ENCODE results near the gene KIFC3.
A peak's percentile ranks its signal among the peaks of the same experiment; 100 is the strongest.

KIFC3 gene

GRCh38 chr16:57743886-57744641 lies 58.2 kb downstream of the KIFC3 start:
- Histone ChIP-seq H3K36me3 (ENCODE audit: insufficient read depth, low read depth, low read length) (peaks cover 4% of the 10 kb centered on the region; the same call in 1 of the 2 replicates), H3K4me1 (ENCODE audit: insufficient read depth, low read length) (no peaks in the 10 kb centered on the region), H3K9me3 (ENCODE audit: insufficient read depth, low read depth, low read length) (no peaks in the 10 kb centered on the region), H3K9ac (ENCODE audit: low read depth, low read length) (no peak overlapping the region), H3K4me3 (ENCODE audit: low read length) (no peak overlapping the region), H3K27ac (ENCODE audit: low read length) (no peak overlapping the region), H3K27me3 (ENCODE audit: insufficient read depth, low read length) (no peaks in the 10 kb centered on the region)

GRCh38 chr16:57743458-57743857 lies 58.8 kb downstream of the KIFC3 start:
- no peaks in the 10 kb centered on the region for H3K4me1 ChIP-seq (ENCODE audit: insufficient read depth, low read length)
- no peak overlapping the region for H3K4me3 ChIP-seq (ENCODE audit: low read length)
- H3K27ac ChIP-seq (ENCODE audit: low read length), result no peak overlapping the region
- H3K9ac ChIP-seq (ENCODE audit: low read depth, low read length), result no peak overlapping the region
- peaks cover 4% of the 10 kb centered on the region; the same call in 1 of the 2 replicates for H3K36me3 ChIP-seq (ENCODE audit: insufficient read depth, low read depth, low read length)
- no peaks in the 10 kb centered on the region for H3K27me3 ChIP-seq (ENCODE audit: insufficient read depth, low read length)
- no peaks in the 10 kb centered on the region for H3K9me3 ChIP-seq (ENCODE audit: insufficient read depth, low read depth, low read length)

GRCh38 chr16:57742543-57742942 lies 59.7 kb downstream of the KIFC3 start:
- H3K9ac ChIP-seq (ENCODE audit: low read depth, low read length), result no peak overlapping the region
- no peaks in the 10 kb centered on the region for H3K9me3 ChIP-seq (ENCODE audit: insufficient read depth, low read depth, low read length)
- H3K4me1 ChIP-seq (ENCODE audit: insufficient read depth, low read length), result no peaks in the 10 kb centered on the region
- H3K36me3 ChIP-seq (ENCODE audit: insufficient read depth, low read depth, low read length), result peaks cover 4% of the 10 kb centered on the region; the same call in 1 of the 2 replicates
- no peak overlapping the region for H3K4me3 ChIP-seq (ENCODE audit: low read length)
- no peaks in the 10 kb centered on the region for H3K27me3 ChIP-seq (ENCODE audit: insufficient read depth, low read length)
- H3K27ac ChIP-seq (ENCODE audit: low read length), result no peak overlapping the region

- H3K27me3 ChIP-seq (ENCODE audit: insufficient read depth, low read length), result no peaks in the 10 kb centered on the region
- no peak overlapping the region for H3K4me3 ChIP-seq (ENCODE audit: low read length)
- no peaks in the 10 kb centered on the region for H3K9me3 ChIP-seq (ENCODE audit: insufficient read depth, low read depth, low read length)
- peaks cover 2% of the 10 kb centered on the region; the same call in 1 of the 2 replicates for H3K4me1 ChIP-seq (ENCODE audit: insufficient read depth, low read length)
- H3K27ac ChIP-seq (ENCODE audit: low read length), result no peak overlapping the region
- H3K36me3 ChIP-seq (ENCODE audit: insufficient read depth, low read depth, low read length), result peaks cover 8% of the 10 kb centered on the region
- H3K9ac ChIP-seq (ENCODE audit: low read depth, low read length), result no peak overlapping the region
Measured at GRCh38 chr16:57741660-57742191, 60.6 kb downstream of the KIFC3 start.

- Histone ChIP-seq H3K36me3 (ENCODE audit: insufficient read depth, low read depth, low read length) (peaks cover 8% of the 10 kb centered on the region), H3K27ac (ENCODE audit: low read length) (no peak overlapping the region), H3K27me3 (ENCODE audit: insufficient read depth, low read length) (no peaks in the 10 kb centered on the region), H3K4me1 (ENCODE audit: insufficient read depth, low read length) (peaks cover 4% of the 10 kb centered on the region; the same call in 1 of the 2 replicates), H3K9ac (ENCODE audit: low read depth, low read length) (no peak overlapping the region), H3K9me3 (ENCODE audit: insufficient read depth, low read depth, low read length) (no peaks in the 10 kb centered on the region), H3K4me3 (ENCODE audit: low read length) (no peak overlapping the region)
Measured at GRCh38 chr16:57740423-57741071, 61.7 kb downstream of the KIFC3 start.

- H3K27ac ChIP-seq (ENCODE audit: low read length), result no peak overlapping the region
- no peaks in the 10 kb centered on the region for H3K27me3 ChIP-seq (ENCODE audit: insufficient read depth, low read length)
- no peaks in the 10 kb centered on the region for H3K9me3 ChIP-seq (ENCODE audit: insufficient read depth, low read depth, low read length)
- no peak overlapping the region for H3K9ac ChIP-seq (ENCODE audit: low read depth, low read length)
- no peak overlapping the region for H3K4me3 ChIP-seq (ENCODE audit: low read length)
- peaks cover 8% of the 10 kb centered on the region for H3K36me3 ChIP-seq (ENCODE audit: insufficient read depth, low read depth, low read length)
- H3K4me1 ChIP-seq (ENCODE audit: insufficient read depth, low read length), result peaks cover 4% of the 10 kb centered on the region; the same call in 1 of the 2 replicates
Measured at GRCh38 chr16:57739756-57740422, 62.4 kb downstream of the KIFC3 start.

GRCh38 chr16:57738844-57739243 lies 63.4 kb downstream of the KIFC3 start:
- Histone ChIP-seq H3K9me3 (ENCODE audit: insufficient read depth, low read depth, low read length) (no peaks in the 10 kb centered on the region), H3K4me3 (ENCODE audit: low read length) (no peak overlapping the region), H3K27me3 (ENCODE audit: insufficient read depth, low read length) (no peaks in the 10 kb centered on the region), H3K9ac (ENCODE audit: low read depth, low read length) (no peak overlapping the region), H3K27ac (ENCODE audit: low read length) (no peak overlapping the region), H3K36me3 (ENCODE audit: insufficient read depth, low read depth, low read length) (peaks cover 8% of the 10 kb centered on the region), H3K4me1 (ENCODE audit: insufficient read depth, low read length) (peaks cover 4% of the 10 kb centered on the region; the same call in 1 of the 2 replicates)

GRCh38 chr16:57736419-57737351 lies 65.6 kb downstream of the KIFC3 start:
- Histone ChIP-seq H3K9me3 (ENCODE audit: insufficient read depth, low read depth, low read length) (no peaks in the 10 kb centered on the region), H3K9ac (ENCODE audit: low read depth, low read length) (peak overlapping the region; percentile 97; the same call in 1 of the 2 replicates), H3K27ac (ENCODE audit: low read length) (no peak overlapping the region), H3K4me3 (ENCODE audit: low read length) (peak overlapping the region; percentile 87), H3K27me3 (ENCODE audit: insufficient read depth, low read length) (no peaks in the 10 kb centered on the region), H3K4me1 (ENCODE audit: insufficient read depth, low read length) (peaks cover 4% of the 10 kb centered on the region; the same call in 1 of the 2 replicates), H3K36me3 (ENCODE audit: insufficient read depth, low read depth, low read length) (peaks cover 4% of the 10 kb centered on the region)

GRCh38 chr16:57735755-57736418 lies 66.4 kb downstream of the KIFC3 start, which contains the start of gene KATNB1:
Gene KATNB1, plus strand, starts transcription at chr16:57735770. Its CDS starts 1,474 bp downstream, at chr16:57737244.
- H3K27me3 ChIP-seq (ENCODE audit: insufficient read depth, low read length), result no peaks in the 10 kb centered on the region
- peak within 1 kb of the TSS; percentile 87 for H3K4me3 ChIP-seq (ENCODE audit: low read length)
- H3K4me1 ChIP-seq (ENCODE audit: insufficient read depth, low read length), result peaks cover 4% of the 10 kb centered on the region; the same call in 1 of the 2 replicates
- H3K9me3 ChIP-seq (ENCODE audit: insufficient read depth, low read depth, low read length), result no peaks in the 10 kb centered on the region
- H3K36me3 ChIP-seq (ENCODE audit: insufficient read depth, low read depth, low read length), result peaks cover 4% of the 10 kb centered on the region
- H3K27ac ChIP-seq (ENCODE audit: low read length), result peak within 1 kb of the TSS; percentile 80
- peak within 1 kb of the TSS; percentile 97 for H3K9ac ChIP-seq (ENCODE audit: low read depth, low read length)

- Histone ChIP-seq H3K4me3 (ENCODE audit: low read length) (peak overlapping the region; percentile 87), H3K4me1 (ENCODE audit: insufficient read depth, low read length) (peaks cover 4% of the 10 kb centered on the region; the same call in 1 of the 2 replicates), H3K9me3 (ENCODE audit: insufficient read depth, low read depth, low read length) (no peaks in the 10 kb centered on the region), H3K36me3 (ENCODE audit: insufficient read depth, low read depth, low read length) (peaks cover 4% of the 10 kb centered on the region), H3K27me3 (ENCODE audit: insufficient read depth, low read length) (no peaks in the 10 kb centered on the region), H3K9ac (ENCODE audit: low read depth, low read length) (peak overlapping the region; percentile 97), H3K27ac (ENCODE audit: low read length) (peak overlapping the region; percentile 80)
Measured at GRCh38 chr16:57734925-57735754, 67.2 kb downstream of the KIFC3 start.
